ENCODE measurements around the gene FKBP5. TPM values are rescaled to one million over a fixed set of nuclear protein-coding genes. Genes with fewer than 3 reads are reported as not detected.

The FKBP5 gene
- total and polyA plus RNA-seq, 2 donors (not counting 1 experiment from before 2014, with no cell fraction given): 2.8 to 7.4 TPM

GRCh38 chr6:35647400-35647799 is 41.3 kb downstream of the FKBP5 start:
- no peaks in the 10 kb centered on the region for H3K79me2 ChIP-seq (ENCODE audit: control insufficient read depth, insufficient read depth, low read length)
- no peak for ATAC-seq (ENCODE audit: low read depth)
- H3K4me2 ChIP-seq (replicated peaks; ENCODE audit: low read depth, low read length, poor library complexity, severe bottlenecking): no peak overlapping the region
- no peak overlapping the region for H3K4me3 Mint-ChIP-seq
- no peaks in the 10 kb centered on the region for H3K27me3 ChIP-seq (replicated peaks in 1 of 4; ENCODE audit: control extremely low read depth in 1 of 4, control insufficient read depth in 3 of 4, insufficient read depth in 4 of 4, low read length in 3 of 4)
- POLR2A ChIA-PET: interaction anchor here (0.6 kb wide), 1 partner anchor 10 kb away, joined by 10 read pairs; no protein-coding TSS in a partner anchor
- H3K27ac Mint-ChIP-seq: no peak overlapping the region
- no peak for DNase-seq
- H3K27me3 Mint-ChIP-seq: no peaks in the 10 kb centered on the region
- H3K4me3 ChIP-seq (ENCODE audit: control extremely low read depth in 1 of 5, extremely low read depth in 1 of 5, insufficient read depth in 1 of 5, low read depth in 2 of 5, low read length in 4 of 5): no peak overlapping the region
- H3K9me3 ChIP-seq (ENCODE audit: control extremely low read depth in 1 of 3, control insufficient read depth in 2 of 3, insufficient read depth in 1 of 3, low read length in 2 of 3): no peaks in the 10 kb centered on the region
- no peaks in the 10 kb centered on the region for H3K9me3 Mint-ChIP-seq (ENCODE audit: insufficient read depth)
- no peak overlapping the region for H3K27ac ChIP-seq (ENCODE audit: low read length in 2 of 2)
- intact Hi-C loops (cut with micrococcal nuclease): no loop called here
- H3K4me1 ChIP-seq (ENCODE audit: control insufficient read depth in 2 of 2, insufficient read depth in 2 of 2, low read length in 2 of 2): no peaks in the 10 kb centered on the region
- peaks cover 0 to 1% of the 10 kb centered on the region in 2 experiments for H3K36me3 ChIP-seq (replicated peaks in 1 of 2; ENCODE audit: control extremely low read depth in 1 of 2, control insufficient read depth in 1 of 2, extremely low read depth in 1 of 2, insufficient read depth in 2 of 2, low read length in 1 of 2)
- WGBS (ENCODE audit: insufficient coverage): 80% methylated on average over 1 of the region's 1 CpG
- H4K20me1 ChIP-seq (ENCODE audit: control insufficient read depth, insufficient read depth, low read length, poor library complexity, severe bottlenecking): no peaks in the 10 kb centered on the region
- no peak for TF ChIP-seq CTCF (IDR thresholded peaks at IDR 0.05)
- no peak for TF ChIP-seq EZH2 (IDR thresholded peaks at IDR 0.05; ENCODE audit: borderline replicate concordance, insufficient read depth, low read depth, low read length, poor library complexity, severe bottlenecking)
- CTCF ChIA-PET: no interaction called here
- no peak overlapping the region for H3K9ac ChIP-seq (ENCODE audit: low read length)
- H2AFZ ChIP-seq (ENCODE audit: insufficient read depth, low read depth, low read length, poor library complexity, severe bottlenecking): no peak overlapping the region
- H3K4me1 Mint-ChIP-seq: no peaks in the 10 kb centered on the region

- H3K27ac ChIP-seq (ENCODE audit: low read length in 2 of 2): no peak overlapping the region
- H3K9ac ChIP-seq (ENCODE audit: low read length): no peak overlapping the region
- H3K4me3 Mint-ChIP-seq: no peak overlapping the region
- ChIA-PET CTCF (interaction anchor here (1.2 to 4.2 kb wide), 2 partner anchors 59 to 95 kb away, joined by 7 to 22 read pairs; partner anchors contain the start of gene ARMC12), POLR2A (no interaction called here)
- no peak overlapping the region for H3K27ac Mint-ChIP-seq
- no peak for DNase-seq
- no peaks in the 10 kb centered on the region for H3K27me3 Mint-ChIP-seq
- H2AFZ ChIP-seq (ENCODE audit: insufficient read depth, low read depth, low read length, poor library complexity, severe bottlenecking): no peak overlapping the region
- no peaks in the 10 kb centered on the region for H3K9me3 Mint-ChIP-seq (ENCODE audit: insufficient read depth)
- H3K4me3 ChIP-seq (ENCODE audit: control extremely low read depth in 1 of 5, extremely low read depth in 1 of 5, insufficient read depth in 1 of 5, low read depth in 2 of 5, low read length in 4 of 5): no peak overlapping the region
- H3K4me1 Mint-ChIP-seq: no peaks in the 10 kb centered on the region
- no peak overlapping the region for H3K4me2 ChIP-seq (replicated peaks; ENCODE audit: low read depth, low read length, poor library complexity, severe bottlenecking)
- H3K9me3 ChIP-seq (ENCODE audit: control extremely low read depth in 1 of 3, control insufficient read depth in 2 of 3, insufficient read depth in 1 of 3, low read length in 2 of 3): no peaks in the 10 kb centered on the region
- no peaks in the 10 kb centered on the region for H4K20me1 ChIP-seq (ENCODE audit: control insufficient read depth, insufficient read depth, low read length, poor library complexity, severe bottlenecking)
- TF ChIP-seq EZH2 (IDR thresholded peaks at IDR 0.05; ENCODE audit: borderline replicate concordance, insufficient read depth, low read depth, low read length, poor library complexity, severe bottlenecking): no peak
- TF ChIP-seq CTCF (IDR thresholded peaks at IDR 0.05): no peak
- no peak for ATAC-seq (ENCODE audit: low read depth)
- intact Hi-C loops (cut with micrococcal nuclease): no loop called here
- no peaks in the 10 kb centered on the region for H3K79me2 ChIP-seq (ENCODE audit: control insufficient read depth, insufficient read depth, low read length)
- H3K4me1 ChIP-seq (ENCODE audit: control insufficient read depth in 2 of 2, insufficient read depth in 2 of 2, low read length in 2 of 2): no peaks in the 10 kb centered on the region
- peaks cover 3 to 12% of the 10 kb centered on the region in 2 experiments for H3K36me3 ChIP-seq (replicated peaks in 1 of 2; ENCODE audit: control extremely low read depth in 1 of 2, control insufficient read depth in 1 of 2, extremely low read depth in 1 of 2, insufficient read depth in 2 of 2, low read length in 1 of 2)
- H3K27me3 ChIP-seq (replicated peaks in 1 of 4; ENCODE audit: control extremely low read depth in 1 of 4, control insufficient read depth in 3 of 4, insufficient read depth in 4 of 4, low read length in 3 of 4): no peaks in the 10 kb centered on the region
Observed at GRCh38 chr6:35643162-35643535, 45.6 kb downstream of the FKBP5 start.

Data from B cell (primary cell).